ENCODE measurements around the gene KRTAP2-4.
"Not testable (repeated sequence)": the region's sequence is repeated elsewhere in the genome, so short reads cannot be mapped to it uniquely, and the experiment has no call there.

Gene KRTAP2-4

GRCh38 chr17:41065829-41066624 is at the start of gene KRTAP2-4:
Gene KRTAP2-4 (minus strand): TSS chr17:41065879. CDS start chr17:41065845, 34 bp downstream.
- Histone ChIP-seq H3K36me3 (no peaks in the 10 kb centered on the region), H4K20me1 (no peaks in the 10 kb centered on the region), H3K4me1 (no peaks in the 10 kb centered on the region), H3K4me2 (no peak within 1 kb of the TSS), H3K27me3 (no peaks in the 10 kb centered on the region), H3K4me3 (no peak within 1 kb of the TSS), H3K9me3 (replicated peaks in 1 of 11) (no peaks in the 10 kb centered on the region), H3K27ac (no peak within 1 kb of the TSS), H3K9ac (no peak within 1 kb of the TSS)
- peak in 1 of 11 experiments; percentile 21; a peak in 1 of 22 replicates for TF ChIP-seq Cebpa-rat (IDR thresholded peaks at IDR 0.05)

- Histone ChIP-seq H3K4me1 (peaks cover 9 to 22% (median 14%) of the 10 kb centered on the region in 10 experiments; a peak in 19 of 20 replicates), H3K36me3 (peaks cover 0 to 6% (median 0%) of the 10 kb centered on the region in 11 experiments; a peak in 2 of 22 replicates), H3K4me2 (no peak overlapping the region), H3K27me3 (no peaks in the 10 kb centered on the region), H4K20me1 (no peaks in the 10 kb centered on the region), H3K27ac (no peak overlapping the region), H3K9me3 (replicated peaks in 1 of 11) (peaks cover 40 to 61% (median 52%) of the 10 kb centered on the region in 11 experiments), H3K9ac (no peak overlapping the region), H3K4me3 (no peak overlapping the region)
- TF ChIP-seq Cebpa-rat (IDR thresholded peaks at IDR 0.05): no peak
Measured at GRCh38 chr17:41111151-41111885, 45.6 kb upstream of the KRTAP2-4 start.

GRCh38 chr17:41108728-41109386 is 43.2 kb upstream of the KRTAP2-4 start:
- Histone ChIP-seq H3K9me3 (replicated peaks in 1 of 11) (peaks cover 29 to 51% (median 41%) of the 10 kb centered on the region in 11 experiments), H3K4me1 (peaks cover 9 to 15% (median 13%) of the 10 kb centered on the region in 10 experiments; a peak in 19 of 20 replicates), H3K4me2 (peak overlapping the region in 9 of 11 experiments; percentile 3 to 73 (median 51); a peak in 13 of 22 replicates), H3K27ac (peak overlapping the region in 1 of 11 experiments; percentile 21; a peak in 2 of 22 replicates)
- H4K20me1 ChIP-seq, H3K27me3 ChIP-seq, H3K4me3 ChIP-seq, H3K9ac ChIP-seq, H3K36me3 ChIP-seq: not testable (repeated sequence)

GRCh38 chr17:41107941-41108450 is 42.3 kb upstream of the KRTAP2-4 start:
- Histone ChIP-seq H3K9ac (no peak overlapping the region), H3K9me3 (replicated peaks in 1 of 11) (peaks cover 21 to 42% (median 32%) of the 10 kb centered on the region in 11 experiments), H3K4me1 (peaks cover 9 to 15% (median 13%) of the 10 kb centered on the region in 10 experiments; a peak in 19 of 20 replicates), H3K36me3 (peaks cover 0 to 6% (median 0%) of the 10 kb centered on the region in 11 experiments; a peak in 1 of 22 replicates), H3K4me2 (peak overlapping the region; percentile 3 to 73 (median 49); a peak in 19 of 22 replicates), H4K20me1 (no peaks in the 10 kb centered on the region), H3K27ac (peak overlapping the region in 1 of 11 experiments; percentile 21; a peak in 1 of 22 replicates), H3K27me3 (no peaks in the 10 kb centered on the region), H3K4me3 (no peak overlapping the region)
- no peak for TF ChIP-seq Cebpa-rat (IDR thresholded peaks at IDR 0.05)

GRCh38 chr17:41105347-41105746 is 39.7 kb upstream of the KRTAP2-4 start, which contains the start of gene KRTAP4-9:
Gene KRTAP4-9 (plus strand): TSS chr17:41105389. CDS start chr17:41105389, 0 bp downstream.
- not testable (repeated sequence) for H4K20me1 ChIP-seq, H3K4me2 ChIP-seq, H3K9ac ChIP-seq, H3K27ac ChIP-seq, H3K36me3 ChIP-seq, H3K27me3 ChIP-seq, H3K4me3 ChIP-seq
- peaks cover 0 to 16% (median 6%) of the 10 kb centered on the region in 11 experiments; a peak in 12 of 22 replicates for H3K9me3 ChIP-seq (replicated peaks in 1 of 11)
- H3K4me1 ChIP-seq: peaks cover 11 to 17% (median 15%) of the 10 kb centered on the region in 10 experiments

- not testable (repeated sequence) for H3K4me2 ChIP-seq, H3K4me3 ChIP-seq
- peaks cover 0 to 13% (median 3%) of the 10 kb centered on the region in 11 experiments; a peak in 5 of 22 replicates for H3K9me3 ChIP-seq (replicated peaks in 1 of 11)
Measured at GRCh38 chr17:41104386-41105038, 38.8 kb upstream of the KRTAP2-4 start.

GRCh38 chr17:41103896-41104295 is 38.2 kb upstream of the KRTAP2-4 start:
- no peaks in the 10 kb centered on the region for H3K27me3 ChIP-seq
- peaks cover 0 to 13% (median 3%) of the 10 kb centered on the region in 11 experiments; a peak in 5 of 22 replicates for H3K9me3 ChIP-seq (replicated peaks in 1 of 11)
- H3K4me1 ChIP-seq: peaks cover 19 to 25% (median 23%) of the 10 kb centered on the region in 10 experiments

More at GRCh38 chr17:41104386-41105038, 38.8 kb upstream of the KRTAP2-4 start:
- H3K36me3 ChIP-seq, H4K20me1 ChIP-seq, H3K27me3 ChIP-seq, H3K9ac ChIP-seq, H3K27ac ChIP-seq: not testable (repeated sequence)
- peaks cover 19 to 25% (median 23%) of the 10 kb centered on the region in 10 experiments for H3K4me1 ChIP-seq

GRCh38 chr17:41101586-41102259 is 36.0 kb upstream of the KRTAP2-4 start, which contains the start of gene KRTAP4-16:
Gene KRTAP4-16 (minus strand): TSS chr17:41102209. CDS start chr17:41102209, 0 bp downstream.
- Histone ChIP-seq H3K4me2 (no peak within 1 kb of the TSS), H4K20me1 (no peaks in the 10 kb centered on the region), H3K36me3 (no peaks in the 10 kb centered on the region), H3K9ac (no peak within 1 kb of the TSS), H3K4me1 (peaks cover 9 to 11% (median 11%) of the 10 kb centered on the region in 10 experiments), H3K27me3 (no peaks in the 10 kb centered on the region), H3K27ac (no peak within 1 kb of the TSS), H3K9me3 (replicated peaks in 1 of 11) (no peaks in the 10 kb centered on the region; a peak in 2 of 22 replicates), H3K4me3 (no peak within 1 kb of the TSS)
- no peak for TF ChIP-seq Cebpa-rat (IDR thresholded peaks at IDR 0.05)

More at GRCh38 chr17:41103896-41104295, 38.2 kb upstream of the KRTAP2-4 start:
- Histone ChIP-seq H3K9ac (no peak overlapping the region), H3K27ac (no peak overlapping the region), H4K20me1 (no peaks in the 10 kb centered on the region), H3K4me2 (no peak overlapping the region), H3K36me3 (no peaks in the 10 kb centered on the region), H3K4me3 (no peak overlapping the region)
- TF ChIP-seq Cebpa-rat (IDR thresholded peaks at IDR 0.05): no peak

GRCh38 chr17:41099682-41100480 is 34.2 kb upstream of the KRTAP2-4 start:
- H3K36me3 ChIP-seq; H3K4me3 ChIP-seq; H3K27me3 ChIP-seq; H4K20me1 ChIP-seq; H3K9me3 ChIP-seq (replicated peaks in 1 of 11); H3K27ac ChIP-seq; H3K9ac ChIP-seq: not testable (repeated sequence)
- H3K4me1 ChIP-seq: peaks cover 9 to 11% (median 11%) of the 10 kb centered on the region in 10 experiments
- H3K4me2 ChIP-seq: peak overlapping the region in 10 of 11 experiments; percentile 34 to 72 (median 45); a peak in 17 of 22 replicates
